NB4 (cell line): ENCODE results near the gene CDH3.

Experiments used
- POLR2A ChIP-seq: IDR thresholded peaks from 2 replicates; pipeline ENCODE4 v1.6.1; 2011; ENCODE audit warnings: mild to moderate bottlenecking; ENCODE audit not compliant: insufficient read length; ENCODE audit errors: extremely low read depth
- TF ChIP-seq, protein P1 (sequence below): IDR thresholded peaks from one replicate; pipeline ENCODE4 v1.5.1; 2012; ENCODE audit warnings: low read depth, low read length
- TF ChIP-seq, protein P2 (sequence below): IDR thresholded peaks from 2 replicates; pipeline ENCODE4 v1.6.1; 2011; ENCODE audit warnings: low read depth, low read length

DNA sequence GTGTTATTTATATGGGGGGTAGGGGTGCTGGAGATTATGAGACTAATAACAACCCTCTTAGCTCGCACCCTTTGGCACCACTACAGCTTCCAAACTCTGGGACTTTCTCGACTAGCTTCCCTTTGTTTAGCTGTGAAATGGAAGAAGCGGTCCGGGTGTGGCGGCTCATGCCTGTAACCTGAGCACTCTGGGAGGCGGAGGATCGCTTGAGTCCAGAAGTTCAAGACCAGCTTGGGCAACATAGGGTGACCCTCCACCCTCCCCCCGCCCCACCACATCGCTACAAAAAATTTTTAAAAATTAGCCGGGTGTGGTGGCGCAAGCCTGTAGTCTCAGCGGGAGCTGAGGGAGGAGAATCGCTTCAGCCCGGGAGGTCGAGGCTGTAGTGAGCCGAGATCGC lies 814 bp upstream of the CDH3 start:
- TF ChIP-seq, protein P1, sequence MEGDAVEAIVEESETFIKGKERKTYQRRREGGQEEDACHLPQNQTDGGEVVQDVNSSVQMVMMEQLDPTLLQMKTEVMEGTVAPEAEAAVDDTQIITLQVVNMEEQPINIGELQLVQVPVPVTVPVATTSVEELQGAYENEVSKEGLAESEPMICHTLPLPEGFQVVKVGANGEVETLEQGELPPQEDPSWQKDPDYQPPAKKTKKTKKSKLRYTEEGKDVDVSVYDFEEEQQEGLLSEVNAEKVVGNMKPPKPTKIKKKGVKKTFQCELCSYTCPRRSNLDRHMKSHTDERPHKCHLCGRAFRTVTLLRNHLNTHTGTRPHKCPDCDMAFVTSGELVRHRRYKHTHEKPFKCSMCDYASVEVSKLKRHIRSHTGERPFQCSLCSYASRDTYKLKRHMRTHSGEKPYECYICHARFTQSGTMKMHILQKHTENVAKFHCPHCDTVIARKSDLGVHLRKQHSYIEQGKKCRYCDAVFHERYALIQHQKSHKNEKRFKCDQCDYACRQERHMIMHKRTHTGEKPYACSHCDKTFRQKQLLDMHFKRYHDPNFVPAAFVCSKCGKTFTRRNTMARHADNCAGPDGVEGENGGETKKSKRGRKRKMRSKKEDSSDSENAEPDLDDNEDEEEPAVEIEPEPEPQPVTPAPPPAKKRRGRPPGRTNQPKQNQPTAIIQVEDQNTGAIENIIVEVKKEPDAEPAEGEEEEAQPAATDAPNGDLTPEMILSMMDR, result no peak
- TF ChIP-seq, protein P2, sequence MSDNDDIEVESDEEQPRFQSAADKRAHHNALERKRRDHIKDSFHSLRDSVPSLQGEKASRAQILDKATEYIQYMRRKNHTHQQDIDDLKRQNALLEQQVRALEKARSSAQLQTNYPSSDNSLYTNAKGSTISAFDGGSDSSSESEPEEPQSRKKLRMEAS, result no peak
- no peak for TF ChIP-seq POLR2A
